DND-41 (cell line): ENCODE measurements around the gene GNL2.

Experiments
- EZH2 ChIP-seq: IDR thresholded peaks from 3 replicates; pipeline ENCODE4 v1.6.1; 2012; ENCODE audit warnings: borderline replicate concordance, low read depth, mild to moderate bottlenecking, moderate library complexity, low read length, inconsistent platforms; ENCODE audit not compliant: severe bottlenecking
- TF ChIP-seq, protein P1 (sequence below): IDR thresholded peaks from 2 replicates; pipeline ENCODE4 v1.5.1; 2012; ENCODE audit warnings: borderline replicate concordance, low read length, moderate library complexity, mild to moderate bottlenecking; ENCODE audit not compliant: poor library complexity, severe bottlenecking; ENCODE audit errors: extremely low read depth

DNA sequence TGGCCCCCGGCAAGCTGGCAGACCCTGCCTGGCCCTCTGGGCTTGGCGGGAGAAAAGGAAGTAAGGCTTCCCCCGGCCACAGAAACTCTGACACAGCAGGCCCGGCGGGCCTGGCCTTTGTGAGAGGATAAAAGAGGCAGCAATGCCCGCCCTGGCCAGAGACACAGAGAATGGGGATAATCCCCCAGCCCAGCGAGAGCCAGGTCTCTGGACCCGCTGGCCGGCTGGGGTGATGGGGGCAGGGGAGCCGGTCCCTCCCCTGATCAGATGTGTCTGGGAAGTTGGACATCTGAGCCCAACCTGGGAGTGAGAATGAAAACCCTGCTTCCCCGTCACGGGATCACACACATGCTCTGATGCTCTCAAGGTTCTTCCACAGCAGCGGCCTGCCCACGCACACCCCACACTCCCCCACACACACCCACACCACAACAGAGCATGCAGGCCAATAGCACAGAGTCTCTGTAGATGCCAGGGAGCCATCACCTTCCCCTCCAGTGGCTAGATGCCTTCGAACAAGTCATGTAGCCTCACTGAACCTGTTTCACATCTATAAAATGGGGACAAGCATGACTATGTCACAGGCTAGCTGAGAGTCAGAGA lies 34.8 kb upstream of the GNL2 start:
- TF ChIP-seq, protein P1, sequence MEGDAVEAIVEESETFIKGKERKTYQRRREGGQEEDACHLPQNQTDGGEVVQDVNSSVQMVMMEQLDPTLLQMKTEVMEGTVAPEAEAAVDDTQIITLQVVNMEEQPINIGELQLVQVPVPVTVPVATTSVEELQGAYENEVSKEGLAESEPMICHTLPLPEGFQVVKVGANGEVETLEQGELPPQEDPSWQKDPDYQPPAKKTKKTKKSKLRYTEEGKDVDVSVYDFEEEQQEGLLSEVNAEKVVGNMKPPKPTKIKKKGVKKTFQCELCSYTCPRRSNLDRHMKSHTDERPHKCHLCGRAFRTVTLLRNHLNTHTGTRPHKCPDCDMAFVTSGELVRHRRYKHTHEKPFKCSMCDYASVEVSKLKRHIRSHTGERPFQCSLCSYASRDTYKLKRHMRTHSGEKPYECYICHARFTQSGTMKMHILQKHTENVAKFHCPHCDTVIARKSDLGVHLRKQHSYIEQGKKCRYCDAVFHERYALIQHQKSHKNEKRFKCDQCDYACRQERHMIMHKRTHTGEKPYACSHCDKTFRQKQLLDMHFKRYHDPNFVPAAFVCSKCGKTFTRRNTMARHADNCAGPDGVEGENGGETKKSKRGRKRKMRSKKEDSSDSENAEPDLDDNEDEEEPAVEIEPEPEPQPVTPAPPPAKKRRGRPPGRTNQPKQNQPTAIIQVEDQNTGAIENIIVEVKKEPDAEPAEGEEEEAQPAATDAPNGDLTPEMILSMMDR, result no peak
- no peak for TF ChIP-seq EZH2
